Neural progenitor cell (in vitro differentiated cells): Measurements from ENCODE around the gene WDR88. TPM values are rescaled to one million over a fixed set of nuclear protein-coding genes. Genes with fewer than 3 reads are reported as not detected.

Experiments
- DNase-seq: peaks from one replicate; pipeline ENCODE4 v3.0.0-alpha.2; 2016; ENCODE audit warnings: low spot score
- H2AFZ ChIP-seq: fragments of 200-600 bp; sonication (generic); replicated peaks from 2 replicates; pipeline ENCODE4 v1.6.1; 2016; ENCODE audit warnings: antibody characterized with exemption
- H3F3A ChIP-seq: fragments of 200-600 bp; sonication (generic); 2 replicates; pipeline ENCODE4 v1.6.1; 2016; ENCODE audit warnings: antibody characterized with exemption, low read depth
- H3K27ac ChIP-seq: fragments of 200-600 bp; sonication (generic); 2 replicates; pipeline ENCODE4 v1.5.1; 2016; ENCODE audit warnings: mild to moderate bottlenecking
- H3K27me3 ChIP-seq: fragments of 200-600 bp; sonication (generic); 2 replicates; pipeline ENCODE4 v1.6.1; 2016; ENCODE audit warnings: mild to moderate bottlenecking, moderate library complexity
- H3K36me3 ChIP-seq: fragments of 200-600 bp; sonication (generic); 2 replicates; pipeline ENCODE4 v1.5.1; 2016
- H3K4me1 ChIP-seq: fragments of 200-600 bp; sonication (generic); 2 replicates; pipeline ENCODE4 v1.6.1; 2016; ENCODE audit warnings: mixed run types
- H3K4me2 ChIP-seq: fragments of 200-600 bp; sonication (generic); 2 replicates; pipeline ENCODE4 v1.6.1; 2016
- H3K4me3 ChIP-seq: fragments of 200-600 bp; sonication (generic); 2 replicates; pipeline ENCODE4 v1.5.1; 2016
- H3K79me2 ChIP-seq: fragments of 200-600 bp; sonication (generic); 2 replicates; pipeline ENCODE4 v1.6.1; 2016; ENCODE audit warnings: low read depth
- H3K9ac ChIP-seq: fragments of 200-600 bp; sonication (generic); 2 replicates; pipeline ENCODE4 v1.6.1; 2016
- H3K9me3 ChIP-seq: fragments of 200-600 bp; sonication (generic); 2 replicates; pipeline ENCODE4 v1.5.1; 2016; ENCODE audit warnings: low read depth
- H4K20me1 ChIP-seq: fragments of 200-600 bp; sonication (generic); 2 replicates; pipeline ENCODE4 v1.6.1; 2016; ENCODE audit warnings: low read depth
- H3K27ac Mint-ChIP-seq: 3 replicates; pipeline ENCODE4 v1.8.0; 2021; ENCODE audit warnings: mixed read lengths
- H3K27me3 Mint-ChIP-seq: 2 replicates; pipeline ENCODE4 v1.8.0; 2022; ENCODE audit warnings: low read depth, mild to moderate bottlenecking, inconsistent platforms, moderate library complexity, mixed read lengths; ENCODE audit not compliant: insufficient read depth
- H3K36me3 Mint-ChIP-seq: 3 replicates; pipeline ENCODE4 v1.8.0; 2021; ENCODE audit warnings: mixed read lengths
- H3K4me1 Mint-ChIP-seq: 3 replicates; pipeline ENCODE4 v1.8.0; 2021; ENCODE audit warnings: mixed read lengths
- H3K4me3 Mint-ChIP-seq: 3 replicates; pipeline ENCODE4 v1.8.0; 2021; ENCODE audit warnings: mild to moderate bottlenecking, moderate library complexity, mixed read lengths
- H3K9me3 Mint-ChIP-seq: 3 replicates; pipeline ENCODE4 v1.8.0; 2020; ENCODE audit warnings: mixed read lengths
- CTCF ChIP-seq: fragments of 200-600 bp; sonication (generic); IDR thresholded peaks from 2 replicates; pipeline ENCODE4 v1.5.1; 2017; ENCODE audit warnings: antibody characterized with exemption, mild to moderate bottlenecking
- EZH2 ChIP-seq: fragments of 200-600 bp; sonication (generic); IDR thresholded peaks from 2 replicates; pipeline ENCODE4 v1.6.1; 2017; ENCODE audit warnings: antibody characterized with exemption, mild to moderate bottlenecking, moderate library complexity
- EZH2phosphoT487 ChIP-seq: fragments of 200-600 bp; sonication (generic); IDR thresholded peaks from 2 replicates; pipeline ENCODE4 v1.6.1; 2017; ENCODE audit warnings: antibody characterized with exemption
- total RNA-seq: library from RNA; depleted of rRNA; stranded (reverse); fragments of >200 nt; gene quantifications from 2 replicates; pipeline ENCODE4 v1.2.3, GENCODE V29; 2015; ENCODE audit warnings: low replicate concordance

WDR88 gene
- total RNA-seq, 1 donor from 2014 or later: not detected

- Histone ChIP-seq H3K4me2 (no peak overlapping the region), H3K9me3 (no peaks in the 10 kb centered on the region)
- H3K4me1 Mint-ChIP-seq: peaks cover 29% of the 10 kb centered on the region
These were observed 40.0 kb downstream of the WDR88 start for GRCh38 chr19:33171916-33172359.

GRCh38 chr19:33174186-33174585 lies 42.3 kb downstream of the WDR88 start:
- no peak overlapping the region for H3K9ac ChIP-seq
- peaks cover 20% of the 10 kb centered on the region for H3F3A ChIP-seq
- H3K4me2 ChIP-seq: no peak overlapping the region
- H3K36me3 Mint-ChIP-seq: peaks cover 3% of the 10 kb centered on the region
- no peaks in the 10 kb centered on the region for H3K36me3 ChIP-seq
- H3K79me2 ChIP-seq: peaks cover 9% of the 10 kb centered on the region
- H3K4me1 Mint-ChIP-seq: peaks cover 38% of the 10 kb centered on the region
- H3K27me3 ChIP-seq: peaks cover 12% of the 10 kb centered on the region
- H3K27ac ChIP-seq: no peak overlapping the region
- no peaks in the 10 kb centered on the region for H3K9me3 ChIP-seq
- no peak overlapping the region for H3K27ac Mint-ChIP-seq
- no peak for DNase-seq
- no peak overlapping the region for H2AFZ ChIP-seq
- H3K4me3 ChIP-seq: no peak overlapping the region
- TF ChIP-seq CTCF (no peak), EZH2phosphoT487 (no peak), EZH2 (no peak)
- no peaks in the 10 kb centered on the region for H4K20me1 ChIP-seq
- H3K4me1 ChIP-seq: peaks cover 14% of the 10 kb centered on the region
- H3K9me3 Mint-ChIP-seq: peaks cover 5% of the 10 kb centered on the region
- no peak overlapping the region for H3K4me3 Mint-ChIP-seq
- peaks cover 13% of the 10 kb centered on the region for H3K27me3 Mint-ChIP-seq

More at GRCh38 chr19:33171916-33172359, 40.0 kb downstream of the WDR88 start:
- H3K36me3 ChIP-seq: no peaks in the 10 kb centered on the region
- H3K27me3 ChIP-seq: no peaks in the 10 kb centered on the region
- no peak overlapping the region for H3K27ac ChIP-seq
- no peak for DNase-seq
- H3K79me2 ChIP-seq: peaks cover 9% of the 10 kb centered on the region
- H3K9ac ChIP-seq: no peak overlapping the region
- H2AFZ ChIP-seq: no peak overlapping the region
- Mint-ChIP-seq H3K27ac (no peak overlapping the region), H3K36me3 (peaks cover 5% of the 10 kb centered on the region), H3K9me3 (peaks cover 24% of the 10 kb centered on the region), H3K27me3 (peaks cover 9% of the 10 kb centered on the region), H3K4me3 (no peak overlapping the region)
- TF ChIP-seq CTCF (no peak), EZH2phosphoT487 (no peak), EZH2 (no peak)
- H3K4me1 ChIP-seq: peaks cover 10% of the 10 kb centered on the region
- H3K4me3 ChIP-seq: no peak overlapping the region
- no peaks in the 10 kb centered on the region for H4K20me1 ChIP-seq
- H3F3A ChIP-seq: peaks cover 7% of the 10 kb centered on the region

- DNase-seq: no peak
- no peak overlapping the region for H3K27ac ChIP-seq
- H2AFZ ChIP-seq: no peak overlapping the region
- peak overlapping the region; percentile 76 for H3K4me3 ChIP-seq
- no peaks in the 10 kb centered on the region for H4K20me1 ChIP-seq
- H3K27me3 ChIP-seq: peaks cover 18% of the 10 kb centered on the region
- H3K4me2 ChIP-seq: peak overlapping the region; percentile 90
- Mint-ChIP-seq H3K27ac (peak overlapping the region; percentile 66), H3K4me1 (peaks cover 40% of the 10 kb centered on the region), H3K4me3 (peak overlapping the region; percentile 88), H3K9me3 (peaks cover 4% of the 10 kb centered on the region), H3K36me3 (peaks cover 3% of the 10 kb centered on the region), H3K27me3 (peaks cover 13% of the 10 kb centered on the region)
- H3F3A ChIP-seq: peaks cover 20% of the 10 kb centered on the region
- H3K4me1 ChIP-seq: peaks cover 14% of the 10 kb centered on the region
- H3K36me3 ChIP-seq: no peaks in the 10 kb centered on the region
- TF ChIP-seq CTCF: no peak
- TF ChIP-seq EZH2: no peak
- TF ChIP-seq EZH2phosphoT487: no peak
- H3K9ac ChIP-seq: no peak overlapping the region
- H3K9me3 ChIP-seq: no peaks in the 10 kb centered on the region
- H3K79me2 ChIP-seq: peaks cover 9% of the 10 kb centered on the region
These were observed 43.4 kb downstream of the WDR88 start for GRCh38 chr19:33175156-33175782.
